ENCODE results near the gene SCAMP1. TPM values are rescaled to one million over a fixed set of nuclear protein-coding genes. Genes with fewer than 3 reads are reported as not detected.
"Not testable (repeated sequence)": the region's sequence is repeated elsewhere in the genome, so short reads cannot be mapped to it uniquely, and the experiment has no call there.

SCAMP1 gene
- total and polyA plus RNA-seq, 8 donors: 31.9 to 58.2 (median 46.1) TPM

- H3K27ac ChIP-seq: no peak overlapping the region
- no peaks in the 10 kb centered on the region for H3K4me1 ChIP-seq
- no peaks in the 10 kb centered on the region for H3K27me3 ChIP-seq
- no peak overlapping the region for H3K4me3 ChIP-seq
- DNase-seq: peak in 1 of 4 donors; percentile 7
- no peaks in the 10 kb centered on the region for H3K36me3 ChIP-seq
- intact Hi-C loops (cut with DNase I): no loop called here
- TF ChIP-seq CTCF (IDR thresholded peaks at IDR 0.05): no peak
- H3K9me3 ChIP-seq: no peaks in the 10 kb centered on the region
- ATAC-seq: no peak
These were observed 14.9 kb upstream of the SCAMP1 start for GRCh38 chr5:78345485-78345884.

- ATAC-seq: no peak
- no peak for TF ChIP-seq CTCF (IDR thresholded peaks at IDR 0.05)
These were observed 6.9 kb upstream of the SCAMP1 start for GRCh38 chr5:78353520-78353919.

GRCh38 chr5:78354066-78354670, 6.2 kb upstream of the SCAMP1 start:
- Histone ChIP-seq H3K36me3 (no peaks in the 10 kb centered on the region), H3K4me3 (no peak overlapping the region), H3K9me3 (no peaks in the 10 kb centered on the region), H3K27ac (no peak overlapping the region), H3K4me1 (peaks cover 3 to 9% of the 10 kb centered on the region in 2 donors), H3K27me3 (no peaks in the 10 kb centered on the region)
- intact Hi-C loops (cut with DNase I): no loop called here
- DNase-seq: no peak
- ATAC-seq: no peak
- no peak for TF ChIP-seq CTCF (IDR thresholded peaks at IDR 0.05)

More at GRCh38 chr5:78353520-78353919, 6.9 kb upstream of the SCAMP1 start:
- no peaks in the 10 kb centered on the region for H3K36me3 ChIP-seq
- no peaks in the 10 kb centered on the region for H3K9me3 ChIP-seq
- H3K27me3 ChIP-seq: no peaks in the 10 kb centered on the region
- no peak overlapping the region for H3K27ac ChIP-seq
- intact Hi-C loops (cut with DNase I): no loop called here
- H3K4me3 ChIP-seq: no peak overlapping the region
- H3K4me1 ChIP-seq: peaks cover 0 to 2% of the 10 kb centered on the region in 2 donors
- no peak for DNase-seq

- intact Hi-C loops (cut with DNase I): loop anchor here in 1 of 2 donors (5.0 kb wide), 1 partner anchor 58 kb away; no protein-coding TSS in a partner anchor
- Histone ChIP-seq H3K4me1 (peaks cover 6 to 15% of the 10 kb centered on the region in 2 donors), H3K27me3 (no peaks in the 10 kb centered on the region), H3K9me3 (no peaks in the 10 kb centered on the region), H3K4me3 (no peak overlapping the region), H3K27ac (no peak overlapping the region), H3K36me3 (no peaks in the 10 kb centered on the region)
- ATAC-seq: no peak
- DNase-seq: no peak
- TF ChIP-seq CTCF (IDR thresholded peaks at IDR 0.05): no peak
These were observed 4.9 kb upstream of the SCAMP1 start for GRCh38 chr5:78355561-78355960.

GRCh38 chr5:78359455-78359830, 974 bp upstream of the SCAMP1 start:
- intact Hi-C loops (cut with DNase I): loop anchor here in 1 of 2 donors (5.0 kb wide), 1 partner anchor 62 kb away; no protein-coding TSS in a partner anchor

GRCh38 chr5:78360674-78360923, 182 bp downstream of the SCAMP1 start:
- Histone ChIP-seq H3K4me1 (peaks cover 11 to 27% of the 10 kb centered on the region in 2 donors), H3K4me3 (peak overlapping the region; percentile 89 to 95), H3K27ac (peak overlapping the region; percentile 90 to 94), H3K27me3 (no peaks in the 10 kb centered on the region), H3K36me3 (no peaks in the 10 kb centered on the region), H3K9me3 (no peaks in the 10 kb centered on the region)
- ATAC-seq: no peak
- TF ChIP-seq CTCF (IDR thresholded peaks at IDR 0.05): no peak
- DNase-seq: no peak
- intact Hi-C loops (cut with DNase I): no loop called here

More at GRCh38 chr5:78359455-78359830, 974 bp upstream of the SCAMP1 start:
- ATAC-seq, DNase-seq, H3K9me3 ChIP-seq, H3K36me3 ChIP-seq, H3K27me3 ChIP-seq: not testable (repeated sequence)
- Histone ChIP-seq H3K4me1 (peaks cover 11 to 27% of the 10 kb centered on the region in 2 donors), H3K27ac (peak overlapping the region; percentile 90 to 94), H3K4me3 (peak overlapping the region; percentile 89 to 95)

All from left lung (tissue), 10 donors.